Kidney (tissue), 14 donors: ENCODE data around the gene SH3GL2. TPM values are rescaled to one million over a fixed set of nuclear protein-coding genes. Genes with fewer than 3 reads are reported as not detected.

Source experiments
- DNase-seq, 5 donors: peaks; one replicate each; pipeline ENCODE4 v3.0.0-alpha.2; 2013 to 2020
- FAIRE-seq: peaks from 2 replicates; lab custom pipeline; 2012; peaks lifted over from hg19 to GRCh38; lab: Jason Lieb, UNC
- H3K27ac ChIP-seq, 2 donors: one replicate each; pipeline ENCODE4 v1.7.0; 2013; ENCODE audit warnings: low read depth in 2 of 2, low read length in 2 of 2, inconsistent platforms in 1 of 2
- H3K27me3 ChIP-seq: one replicate; pipeline ENCODE4 v1.7.1; 2013; ENCODE audit warnings: low read length, inconsistent platforms; ENCODE audit not compliant: control insufficient read depth, insufficient read depth
- H3K36me3 ChIP-seq, 3 donors: one replicate each; pipeline versions ENCODE4 v1.7.0 to v1.7.1; 2013; ENCODE audit warnings: low read length in 3 of 3, control low read depth in 1 of 3, inconsistent platforms in 1 of 3; ENCODE audit not compliant: insufficient read depth in 3 of 3, control insufficient read depth in 2 of 3
- H3K4me1 ChIP-seq, 3 donors: one replicate each; pipeline versions ENCODE4 v1.7.0 to v1.7.1; 2013; ENCODE audit warnings: low read length in 3 of 3, inconsistent platforms in 1 of 3, low read depth in 1 of 3; ENCODE audit not compliant: control insufficient read depth in 2 of 3, insufficient read depth in 2 of 3
- H3K4me3 ChIP-seq, 3 donors: one replicate each; pipeline versions ENCODE4 v1.7.0 to v1.8.1; 2013; ENCODE audit warnings: low read length in 3 of 3, control low read depth in 1 of 3, inconsistent platforms in 1 of 3
- H3K9ac ChIP-seq, 3 donors: one replicate each; pipeline versions ENCODE4 v1.7.0 to v1.7.1; 2013; ENCODE audit warnings: low read length in 3 of 3, control low read depth in 1 of 3, inconsistent platforms in 1 of 3
- H3K9me3 ChIP-seq, 3 donors: one replicate each; pipeline versions ENCODE4 v1.7.0 to v1.7.1; 2013; ENCODE audit warnings: low read length in 3 of 3, control low read depth in 1 of 3, inconsistent platforms in 1 of 3; ENCODE audit not compliant: control insufficient read depth in 2 of 3, insufficient read depth in 1 of 3
- CTCF ChIP-seq: IDR thresholded peaks from 3 replicates; pipeline ENCODE4 v1.5.1; 2012; ENCODE audit warnings: mild to moderate bottlenecking, moderate library complexity, borderline replicate concordance; ENCODE audit not compliant: insufficient read depth; ENCODE audit errors: extremely low read depth
- intact Hi-C: fragments of 100-400 bp; cut with DNase I; formaldehyde crosslinking; loops from one replicate; pipeline ENCODE4 v1.11.1; 2022
- polyA plus RNA-seq: library from polyadenylated mRNA; stranded (reverse); fragments of 350-450 nt; fragmentation: Illumina TruSeq; extraction: RNeasy Lipid Tissue Mini Kit (QIAGEN cat#74804); gene quantifications from one replicate; pipeline ENCODE4 v1.2.3, GENCODE V29; 2014; ENCODE audit warnings: low read depth, low replicate concordance; ENCODE audit not compliant: insufficient read depth
- total RNA-seq: library from RNA; stranded (reverse); fragmentation: NEBNext Ultra II Directional; extraction: Animal tissue kit (Norgen Biotek cat#: 25700); gene quantifications from one replicate; pipeline ENCODE4 v1.2.1, GENCODE V29; 2021
- donor health status: control.
- donor health status: control.
- donor health status: control.
- donor health status: control.
- donor health status: control.
- donor health status: DM: yes; HTN: yes; CAD: no.
- donor health status: Normal renal cell carcinoma (clear cell type).

Gene SH3GL2
- total and polyA plus RNA-seq, 2 donors from 2014 or later, result 3.1 to 20.0 TPM

- no peak for TF ChIP-seq CTCF
- H3K4me1 ChIP-seq, result no peaks in the 10 kb centered on the region
- DNase-seq (no peak), FAIRE-seq (no peak)
- no peak overlapping the region for H3K4me3 ChIP-seq
- intact Hi-C loops, result no loop called here
- no peak overlapping the region for H3K27ac ChIP-seq
- H3K36me3 ChIP-seq, result no peaks in the 10 kb centered on the region
- H3K9me3 ChIP-seq, result peaks cover 0 to 3% (median 0%) of the 10 kb centered on the region in 3 donors
- no peak overlapping the region for H3K9ac ChIP-seq
- H3K27me3 ChIP-seq, result no peaks in the 10 kb centered on the region
Observed at GRCh38 chr9:17775656-17776055, 196.8 kb downstream of the SH3GL2 start.

- no peak for FAIRE-seq
Observed at GRCh38 chr9:17776735-17777134, 197.9 kb downstream of the SH3GL2 start.

GRCh38 chr9:17777465-17777864, 198.6 kb downstream of the SH3GL2 start:
- no peak for FAIRE-seq

More at GRCh38 chr9:17776735-17777134, 197.9 kb downstream of the SH3GL2 start:
- no peak overlapping the region for H3K4me3 ChIP-seq
- H3K9me3 ChIP-seq, result peaks cover 0 to 3% (median 0%) of the 10 kb centered on the region in 3 donors
- no peaks in the 10 kb centered on the region for H3K4me1 ChIP-seq
- no peak overlapping the region for H3K9ac ChIP-seq
- H3K27ac ChIP-seq, result no peak overlapping the region
- no peaks in the 10 kb centered on the region for H3K36me3 ChIP-seq
- intact Hi-C loops, result no loop called here
- TF ChIP-seq CTCF, result no peak
- peak in 1 of 5 donors; percentile 6 for DNase-seq
- H3K27me3 ChIP-seq, result no peaks in the 10 kb centered on the region

More at GRCh38 chr9:17777465-17777864, 198.6 kb downstream of the SH3GL2 start:
- H3K4me1 ChIP-seq, result no peaks in the 10 kb centered on the region
- H3K27ac ChIP-seq, result no peak overlapping the region
- H3K27me3 ChIP-seq, result no peaks in the 10 kb centered on the region
- no peaks in the 10 kb centered on the region for H3K36me3 ChIP-seq
- peaks cover 0 to 3% (median 0%) of the 10 kb centered on the region in 3 donors for H3K9me3 ChIP-seq
- H3K9ac ChIP-seq, result no peak overlapping the region
- no peak for DNase-seq
- intact Hi-C loops, result no loop called here
- TF ChIP-seq CTCF, result no peak
- no peak overlapping the region for H3K4me3 ChIP-seq
